Thoracic aorta (tissue), 2 donors: ENCODE measurements around the gene AQP6. TPM values are rescaled to one million over a fixed set of nuclear protein-coding genes. Genes with fewer than 3 reads are reported as not detected.

Experiments used
- ATAC-seq: fragments of 150-250 bp; one replicate; pipeline ENCODE4 v1.8.0; 2017; ENCODE audit warnings: low read depth; ENCODE audit not compliant: insufficient number of reproducible peaks, low FRiP score
- DNase-seq: peaks from one replicate; pipeline ENCODE4 v3.0.0-alpha.2; 2020; ENCODE audit warnings: low spot score
- H3K27ac ChIP-seq, 2 donors: fragments of 200-600 bp; sonication (generic); 1 replicate in 1 of 2; 2 replicates in 1 of 2; pipeline ENCODE4 v1.5.1; 2016; ENCODE audit warnings: mild to moderate bottlenecking in 2 of 2, moderate library complexity in 2 of 2
- H3K27me3 ChIP-seq: fragments of 200-600 bp; sonication (generic); replicated peaks from 2 replicates; pipeline ENCODE4 v1.6.0; 2016; ENCODE audit warnings: mild to moderate bottlenecking; ENCODE audit not compliant: insufficient read depth
- H3K36me3 ChIP-seq: fragments of 200-600 bp; sonication (generic); one replicate; pipeline ENCODE4 v1.5.1; 2016
- H3K4me1 ChIP-seq, 2 donors: fragments of 200-600 bp; sonication (generic); 1 replicate in 1 of 2; 2 replicates in 1 of 2; pipeline versions ENCODE4 v1.5.1 to v1.6.0; 2016; ENCODE audit warnings: low read depth in 2 of 2, mild to moderate bottlenecking in 1 of 2; ENCODE audit not compliant: control insufficient read depth in 1 of 2
- H3K4me3 ChIP-seq: fragments of 200-600 bp; sonication (generic); 2 replicates; pipeline ENCODE4 v1.5.1; 2016; ENCODE audit warnings: mild to moderate bottlenecking
- H3K9me3 ChIP-seq: fragments of 200-600 bp; sonication (generic); 2 replicates; pipeline ENCODE4 v1.5.1; 2016
- CTCF ChIP-seq: fragments of 200-600 bp; sonication (generic); IDR thresholded peaks from one replicate; pipeline ENCODE4 v1.5.1; 2019; ENCODE audit warnings: antibody characterized with exemption
- total RNA-seq, 2 donors: library from RNA; depleted of rRNA; stranded (reverse); fragments of >200 nt; gene quantifications; one replicate each; pipeline versions ENCODE4 v1.1.0 to v1.2.3, GENCODE V29; 2016

The AQP6 gene
- total RNA-seq, 2 donors from 2014 or later: not detected

- no peaks in the 10 kb centered on the region for H3K4me1 ChIP-seq
- no peaks in the 10 kb centered on the region for H3K36me3 ChIP-seq
- no peak within 1 kb of the TSS for H3K27ac ChIP-seq
- H3K9me3 ChIP-seq: no peaks in the 10 kb centered on the region
- no peaks in the 10 kb centered on the region for H3K27me3 ChIP-seq
- DNase-seq: no peak
- no peak for ATAC-seq
- no peak within 1 kb of the TSS for H3K4me3 ChIP-seq
- no peak for TF ChIP-seq CTCF
These were observed 22.2 kb upstream of the AQP6 start, which contains the start of gene AQP2 for GRCh38 chr12:49950273-49951251. Gene AQP2 (plus strand): TSS chr12:49950737. CDS start chr12:49950831, 94 bp downstream.

GRCh38 chr12:49951411-49952240, 21.1 kb upstream of the AQP6 start:
- no peak overlapping the region for H3K4me3 ChIP-seq
- no peaks in the 10 kb centered on the region for H3K36me3 ChIP-seq
- no peaks in the 10 kb centered on the region for H3K4me1 ChIP-seq
- no peak for DNase-seq
- no peak for ATAC-seq
- no peak overlapping the region for H3K27ac ChIP-seq
- TF ChIP-seq CTCF: no peak
- H3K9me3 ChIP-seq: no peaks in the 10 kb centered on the region
- no peaks in the 10 kb centered on the region for H3K27me3 ChIP-seq

GRCh38 chr12:49952391-49953055, 20.2 kb upstream of the AQP6 start:
- no peaks in the 10 kb centered on the region for H3K36me3 ChIP-seq
- H3K27ac ChIP-seq: no peak overlapping the region
- DNase-seq (no peak), ATAC-seq (no peak)
- H3K4me3 ChIP-seq: no peak overlapping the region
- H3K9me3 ChIP-seq: no peaks in the 10 kb centered on the region
- no peaks in the 10 kb centered on the region for H3K27me3 ChIP-seq
- H3K4me1 ChIP-seq: no peaks in the 10 kb centered on the region
- TF ChIP-seq CTCF: no peak

GRCh38 chr12:49953151-49953550, 19.6 kb upstream of the AQP6 start:
- ATAC-seq: no peak
- Histone ChIP-seq H3K9me3 (no peaks in the 10 kb centered on the region), H3K4me3 (no peak overlapping the region), H3K4me1 (no peaks in the 10 kb centered on the region), H3K27me3 (no peaks in the 10 kb centered on the region), H3K27ac (no peak overlapping the region), H3K36me3 (no peaks in the 10 kb centered on the region)
- no peak for TF ChIP-seq CTCF
- no peak for DNase-seq
